ENCODE data around the gene ARF5.

ARF5 gene

DNA sequence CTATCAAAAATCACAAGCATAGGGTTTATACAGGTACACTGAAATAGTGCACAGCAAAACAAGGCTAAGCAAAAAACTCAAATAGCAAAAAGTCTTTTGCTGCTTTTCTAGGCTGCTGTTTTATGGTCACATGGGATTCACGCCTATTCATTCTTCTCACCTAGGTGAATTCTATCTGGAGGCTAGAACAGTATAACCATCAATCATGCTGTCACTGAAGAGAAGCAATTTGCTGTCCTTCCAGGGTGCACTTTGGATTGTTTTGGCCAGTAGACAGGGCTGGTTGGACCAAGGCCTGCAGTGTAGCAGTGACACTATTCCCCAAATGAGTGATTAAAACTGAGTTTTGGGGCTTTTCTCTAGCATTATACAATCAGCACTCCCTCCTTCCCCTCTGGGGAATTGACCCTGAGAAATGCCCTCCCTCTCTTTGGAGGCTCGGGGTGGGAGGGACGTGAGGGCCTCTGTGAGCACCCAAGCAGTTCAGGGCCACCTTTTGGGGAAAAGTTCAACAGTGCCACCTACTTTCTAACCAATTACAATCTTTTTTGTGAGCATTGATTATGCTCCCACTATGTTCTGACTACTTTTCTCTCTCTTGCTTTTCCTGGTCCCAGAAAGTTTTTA lies 47.6 kb downstream of the ARF5 start:
- H3K9me3 ChIP-seq (ENCODE audit: control insufficient read depth, low read length), result no peaks in the 10 kb centered on the region
- H3K4me2 ChIP-seq (ENCODE audit: low read length), result no peak overlapping the region
- H3K36me3 ChIP-seq (ENCODE audit: control insufficient read depth, insufficient read depth, low read length), result no peaks in the 10 kb centered on the region
- H3K27me3 ChIP-seq (ENCODE audit: control insufficient read depth, insufficient read depth, low read length), result no peaks in the 10 kb centered on the region
- no peak overlapping the region for H3K27ac ChIP-seq
- no peaks in the 10 kb centered on the region for H3K79me2 ChIP-seq
- H3K4me1 ChIP-seq, result no peaks in the 10 kb centered on the region
- H3K4me3 ChIP-seq (ENCODE audit: low read depth, low read length), result no peak overlapping the region
- H3K9ac ChIP-seq, result no peak overlapping the region
- no peak overlapping the region for H2AFZ ChIP-seq
- TF ChIP-seq, protein P1, sequence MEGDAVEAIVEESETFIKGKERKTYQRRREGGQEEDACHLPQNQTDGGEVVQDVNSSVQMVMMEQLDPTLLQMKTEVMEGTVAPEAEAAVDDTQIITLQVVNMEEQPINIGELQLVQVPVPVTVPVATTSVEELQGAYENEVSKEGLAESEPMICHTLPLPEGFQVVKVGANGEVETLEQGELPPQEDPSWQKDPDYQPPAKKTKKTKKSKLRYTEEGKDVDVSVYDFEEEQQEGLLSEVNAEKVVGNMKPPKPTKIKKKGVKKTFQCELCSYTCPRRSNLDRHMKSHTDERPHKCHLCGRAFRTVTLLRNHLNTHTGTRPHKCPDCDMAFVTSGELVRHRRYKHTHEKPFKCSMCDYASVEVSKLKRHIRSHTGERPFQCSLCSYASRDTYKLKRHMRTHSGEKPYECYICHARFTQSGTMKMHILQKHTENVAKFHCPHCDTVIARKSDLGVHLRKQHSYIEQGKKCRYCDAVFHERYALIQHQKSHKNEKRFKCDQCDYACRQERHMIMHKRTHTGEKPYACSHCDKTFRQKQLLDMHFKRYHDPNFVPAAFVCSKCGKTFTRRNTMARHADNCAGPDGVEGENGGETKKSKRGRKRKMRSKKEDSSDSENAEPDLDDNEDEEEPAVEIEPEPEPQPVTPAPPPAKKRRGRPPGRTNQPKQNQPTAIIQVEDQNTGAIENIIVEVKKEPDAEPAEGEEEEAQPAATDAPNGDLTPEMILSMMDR (IDR thresholded peaks at IDR 0.05), result no peak

DNA sequence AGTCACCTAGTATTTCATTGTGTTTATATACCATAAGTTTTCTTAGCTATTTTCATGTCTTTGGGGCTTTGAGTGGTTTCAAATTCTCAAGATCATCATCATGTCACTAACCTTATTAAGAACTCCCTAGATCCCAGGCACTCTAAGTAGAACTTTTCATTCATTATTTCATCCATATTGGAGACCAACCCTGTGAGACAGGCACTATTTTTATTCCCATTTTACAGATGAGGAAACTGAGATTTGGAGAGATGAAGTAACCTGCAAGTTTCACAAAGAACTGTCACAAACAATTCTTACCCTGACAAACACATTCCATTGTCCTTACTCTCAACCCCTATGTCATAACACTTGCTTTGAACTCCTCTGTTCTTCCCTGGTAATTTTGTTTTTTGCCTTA lies 50.0 kb downstream of the ARF5 start:
- no peak overlapping the region for H3K4me2 ChIP-seq (ENCODE audit: low read length)
- no peaks in the 10 kb centered on the region for H3K36me3 ChIP-seq (ENCODE audit: control insufficient read depth, insufficient read depth, low read length)
- H3K9ac ChIP-seq, result no peak overlapping the region
- H3K79me2 ChIP-seq, result no peaks in the 10 kb centered on the region
- H3K27me3 ChIP-seq (ENCODE audit: control insufficient read depth, insufficient read depth, low read length), result no peaks in the 10 kb centered on the region
- TF ChIP-seq, protein P1 (IDR thresholded peaks at IDR 0.05), result no peak
- H2AFZ ChIP-seq, result no peak overlapping the region
- H3K4me1 ChIP-seq, result no peaks in the 10 kb centered on the region
- no peaks in the 10 kb centered on the region for H3K9me3 ChIP-seq (ENCODE audit: control insufficient read depth, low read length)
- no peak overlapping the region for H3K4me3 ChIP-seq (ENCODE audit: low read depth, low read length)
- H3K27ac ChIP-seq, result no peak overlapping the region

Measured in parathyroid adenoma (tissue), 2 donors.